Mammary epithelial cell (primary cell): ENCODE measurements around the gene TRIM38.

Experiments used
- CTCF ChIP-seq, 2 donors: IDR thresholded peaks in 1 of 2; conservative IDR thresholded peaks in 1 of 2; 2 replicates each; pipeline ENCODE4 v1.5.1; 2011 to 2012; ENCODE audit warnings: inconsistent platforms in 2 of 2, low read length in 2 of 2, mild to moderate bottlenecking in 2 of 2, control low read depth in 1 of 2, low read depth in 1 of 2; ENCODE audit not compliant: insufficient read depth in 1 of 2; ENCODE audit errors: extremely low read depth in 1 of 2
- EZH2 ChIP-seq: IDR thresholded peaks from 2 replicates; pipeline ENCODE4 v1.6.1; 2012; ENCODE audit warnings: low read length, inconsistent platforms, borderline replicate concordance

- TF ChIP-seq CTCF (conservative IDR thresholded peaks at IDR 0.05 in 1 of 2, IDR thresholded peaks at IDR 0.05 in 1 of 2; ENCODE audit: extremely low read depth in 1 of 2, insufficient read depth in 1 of 2, low read depth in 1 of 2, low read length in 2 of 2) (no peak), EZH2 (no peak)
Observed at GRCh38 chr6:25962149-25963127, at the start of gene TRIM38.
